MM.1S (cell line): ENCODE data around the gene GLCE.

Experiments
- DNase-seq: peaks from one replicate; pipeline ENCODE4 v3.0.0-alpha.2; 2015
- H2AFZ ChIP-seq: fragments of 300-600 bp; sonication (generic); 2 replicates; pipeline ENCODE4 v1.6.0; 2016; ENCODE audit warnings: antibody characterized with exemption, low read length
- H3F3A ChIP-seq: fragments of 300-600 bp; sonication (generic); 2 replicates; pipeline ENCODE4 v1.6.1; 2016; ENCODE audit warnings: mild to moderate bottlenecking, antibody characterized with exemption, low read length, moderate library complexity, mixed read lengths; ENCODE audit not compliant: insufficient read depth
- H3K27ac ChIP-seq: fragments of 300-600 bp; sonication (generic); 2 replicates; pipeline ENCODE4 v1.5.1; 2016; ENCODE audit warnings: mild to moderate bottlenecking, low read length
- H3K27me3 ChIP-seq: fragments of 300-600 bp; sonication (generic); replicated peaks from 2 replicates; pipeline ENCODE4 v1.6.0; 2016; ENCODE audit warnings: low read length; ENCODE audit not compliant: insufficient read depth
- H3K36me3 ChIP-seq: fragments of 300-600 bp; sonication (generic); replicated peaks from 2 replicates; pipeline ENCODE4 v1.6.1; 2016; ENCODE audit warnings: mild to moderate bottlenecking, low read length, mixed read lengths; ENCODE audit not compliant: insufficient read depth
- H3K4me1 ChIP-seq: fragments of 300-600 bp; sonication (generic); 2 replicates; pipeline ENCODE4 v1.6.1; 2016; ENCODE audit warnings: low read length, mixed read lengths
- H3K4me2 ChIP-seq: fragments of 300-600 bp; sonication (generic); 2 replicates; pipeline ENCODE4 v1.6.0; 2016; ENCODE audit warnings: low read depth, low read length
- H3K4me3 ChIP-seq: fragments of 300-600 bp; sonication (generic); 2 replicates; pipeline ENCODE4 v1.5.1; 2016; ENCODE audit warnings: low read length, mixed read lengths
- H3K79me2 ChIP-seq: fragments of 300-600 bp; sonication (generic); 2 replicates; pipeline ENCODE4 v1.6.1; 2016; ENCODE audit warnings: mixed run types, low read length, mixed read lengths
- H3K9ac ChIP-seq: fragments of 300-600 bp; sonication (generic); 2 replicates; pipeline ENCODE4 v1.6.1; 2016; ENCODE audit warnings: low read length, mixed read lengths
- H3K9me2 ChIP-seq: fragments of 300-600 bp; sonication (generic); replicated peaks from 2 replicates; pipeline ENCODE4 v1.6.1; 2016; ENCODE audit warnings: mild to moderate bottlenecking, low read length, mixed read lengths; ENCODE audit not compliant: insufficient read depth
- H3K9me3 ChIP-seq: fragments of 300-600 bp; sonication (generic); replicated peaks from 2 replicates; pipeline ENCODE4 v1.6.1; 2016; ENCODE audit warnings: mild to moderate bottlenecking, low read length, mixed read lengths; ENCODE audit not compliant: insufficient read depth
- H4K20me1 ChIP-seq: fragments of 300-600 bp; sonication (generic); 2 replicates; pipeline ENCODE4 v1.6.1; 2016; ENCODE audit warnings: mild to moderate bottlenecking, low read length, moderate library complexity, mixed read lengths; ENCODE audit not compliant: insufficient read depth
- EZH2 ChIP-seq: fragments of 300-600 bp; sonication (generic); optimal IDR thresholded peaks from 2 replicates; pipeline ENCODE3; 2017; ENCODE audit warnings: low read depth, mild to moderate bottlenecking, antibody characterized with exemption, low read length, mixed read lengths
- EZH2phosphoT487 ChIP-seq: fragments of 300-600 bp; sonication (generic); IDR thresholded peaks from 2 replicates; pipeline ENCODE4 v1.6.1; 2018; ENCODE audit warnings: antibody characterized with exemption, low read length
- TF ChIP-seq, protein P1 (sequence below): fragments of 300-600 bp; sonication (generic); IDR thresholded peaks from 2 replicates; pipeline ENCODE4 v1.5.1; 2016; ENCODE audit warnings: antibody characterized with exemption, low read length, mixed read lengths

The GLCE gene

DNA sequence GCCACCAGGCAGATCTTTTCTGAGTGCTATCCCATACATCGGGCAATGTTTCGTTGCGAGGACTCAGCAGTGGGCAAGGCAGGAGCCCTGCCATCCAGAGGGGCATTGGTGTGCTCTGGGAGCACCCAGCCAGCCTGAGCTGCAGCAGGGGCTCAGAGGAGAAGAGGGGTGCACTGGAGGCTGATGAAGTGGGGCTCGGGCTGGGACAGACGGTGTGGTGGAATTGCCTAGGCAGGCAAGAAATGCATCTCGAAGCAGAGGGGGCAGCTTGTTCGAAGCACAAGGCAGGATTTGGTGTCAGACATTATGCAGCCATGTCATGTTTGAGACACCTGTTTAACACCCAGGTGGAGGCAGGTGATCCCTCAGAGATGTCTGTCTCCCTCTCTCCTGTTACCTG, 157.6 kb downstream of the GLCE start:
- H3K79me2 ChIP-seq, result no peaks in the 10 kb centered on the region
- no peak overlapping the region for H3K4me2 ChIP-seq
- H3K36me3 ChIP-seq, result no peaks in the 10 kb centered on the region
- TF ChIP-seq EZH2, result no peak
- TF ChIP-seq EZH2phosphoT487, result no peak
- TF ChIP-seq, protein P1, sequence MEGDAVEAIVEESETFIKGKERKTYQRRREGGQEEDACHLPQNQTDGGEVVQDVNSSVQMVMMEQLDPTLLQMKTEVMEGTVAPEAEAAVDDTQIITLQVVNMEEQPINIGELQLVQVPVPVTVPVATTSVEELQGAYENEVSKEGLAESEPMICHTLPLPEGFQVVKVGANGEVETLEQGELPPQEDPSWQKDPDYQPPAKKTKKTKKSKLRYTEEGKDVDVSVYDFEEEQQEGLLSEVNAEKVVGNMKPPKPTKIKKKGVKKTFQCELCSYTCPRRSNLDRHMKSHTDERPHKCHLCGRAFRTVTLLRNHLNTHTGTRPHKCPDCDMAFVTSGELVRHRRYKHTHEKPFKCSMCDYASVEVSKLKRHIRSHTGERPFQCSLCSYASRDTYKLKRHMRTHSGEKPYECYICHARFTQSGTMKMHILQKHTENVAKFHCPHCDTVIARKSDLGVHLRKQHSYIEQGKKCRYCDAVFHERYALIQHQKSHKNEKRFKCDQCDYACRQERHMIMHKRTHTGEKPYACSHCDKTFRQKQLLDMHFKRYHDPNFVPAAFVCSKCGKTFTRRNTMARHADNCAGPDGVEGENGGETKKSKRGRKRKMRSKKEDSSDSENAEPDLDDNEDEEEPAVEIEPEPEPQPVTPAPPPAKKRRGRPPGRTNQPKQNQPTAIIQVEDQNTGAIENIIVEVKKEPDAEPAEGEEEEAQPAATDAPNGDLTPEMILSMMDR, result no peak
- no peaks in the 10 kb centered on the region for H3K9me3 ChIP-seq
- no peak overlapping the region for H3K4me3 ChIP-seq
- no peak overlapping the region for H3K9ac ChIP-seq
- no peaks in the 10 kb centered on the region for H3K9me2 ChIP-seq
- H3K27ac ChIP-seq, result no peak overlapping the region
- no peaks in the 10 kb centered on the region for H4K20me1 ChIP-seq
- no peaks in the 10 kb centered on the region for H3K27me3 ChIP-seq
- no peak for DNase-seq
- no peak overlapping the region for H2AFZ ChIP-seq
- peaks cover 12% of the 10 kb centered on the region for H3K4me1 ChIP-seq
- H3F3A ChIP-seq, result peaks cover 8% of the 10 kb centered on the region

DNA sequence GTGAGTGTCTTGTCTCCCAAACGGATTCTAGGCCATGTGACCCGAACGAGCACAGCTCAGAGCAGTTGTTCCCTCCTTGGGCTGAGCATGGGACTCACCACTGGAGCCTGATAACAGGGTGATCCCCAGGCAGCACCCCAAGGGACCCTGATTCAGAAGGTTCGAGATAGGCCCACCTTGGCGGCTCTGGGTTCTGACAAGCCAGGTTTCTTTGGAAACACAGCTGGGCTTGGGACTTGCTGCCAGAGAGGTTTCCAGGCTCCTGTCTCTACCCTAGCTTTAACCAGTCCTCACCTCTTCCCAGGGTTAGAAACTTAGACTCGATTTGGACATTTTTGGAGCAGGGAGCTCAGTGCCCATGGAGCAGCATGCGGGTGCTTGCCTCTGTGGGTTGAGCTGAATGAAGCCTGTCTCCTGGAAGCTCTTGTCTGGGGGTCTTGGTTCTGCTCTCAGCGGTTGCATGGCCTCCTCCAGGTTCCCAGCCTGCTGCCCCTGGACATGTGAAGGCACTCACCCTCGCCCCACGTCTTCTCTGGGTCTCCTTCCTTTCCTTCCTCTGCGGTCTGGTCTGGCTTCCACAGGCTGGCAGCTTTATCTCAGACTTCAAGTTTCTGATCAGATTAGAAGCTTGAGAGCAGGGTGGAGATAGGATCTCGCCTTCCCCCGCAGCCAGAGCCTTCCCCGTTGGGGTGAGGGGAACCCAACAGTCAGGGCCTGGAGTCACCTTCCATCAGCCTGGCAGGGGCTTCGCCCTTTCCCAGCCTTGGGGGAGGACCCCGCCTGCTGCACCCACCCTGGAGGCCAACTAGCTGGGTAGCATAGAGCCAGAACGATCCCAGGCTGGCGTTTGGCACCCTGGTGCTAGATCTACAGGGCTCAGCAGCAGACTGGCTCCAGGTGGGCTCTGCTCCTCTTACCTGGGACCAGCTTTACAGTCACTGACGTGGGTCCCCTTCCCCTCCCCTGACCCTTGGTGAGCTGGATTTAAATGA, 159.2 kb downstream of the GLCE start:
- no peak for DNase-seq
- no peak overlapping the region for H3K9ac ChIP-seq
- no peaks in the 10 kb centered on the region for H3K9me3 ChIP-seq
- TF ChIP-seq EZH2, result no peak
- TF ChIP-seq, protein P1, result no peak
- H3K36me3 ChIP-seq, result no peaks in the 10 kb centered on the region
- no peak overlapping the region for H3K4me3 ChIP-seq
- H3K27me3 ChIP-seq, result no peaks in the 10 kb centered on the region
- H2AFZ ChIP-seq, result no peak overlapping the region
- peaks cover 12% of the 10 kb centered on the region for H3K4me1 ChIP-seq
- H3F3A ChIP-seq, result peaks cover 8% of the 10 kb centered on the region
- H3K9me2 ChIP-seq, result no peaks in the 10 kb centered on the region
- H3K79me2 ChIP-seq, result no peaks in the 10 kb centered on the region
- H3K27ac ChIP-seq, result no peak overlapping the region
- H3K4me2 ChIP-seq, result no peak overlapping the region
- H4K20me1 ChIP-seq, result no peaks in the 10 kb centered on the region

DNA sequence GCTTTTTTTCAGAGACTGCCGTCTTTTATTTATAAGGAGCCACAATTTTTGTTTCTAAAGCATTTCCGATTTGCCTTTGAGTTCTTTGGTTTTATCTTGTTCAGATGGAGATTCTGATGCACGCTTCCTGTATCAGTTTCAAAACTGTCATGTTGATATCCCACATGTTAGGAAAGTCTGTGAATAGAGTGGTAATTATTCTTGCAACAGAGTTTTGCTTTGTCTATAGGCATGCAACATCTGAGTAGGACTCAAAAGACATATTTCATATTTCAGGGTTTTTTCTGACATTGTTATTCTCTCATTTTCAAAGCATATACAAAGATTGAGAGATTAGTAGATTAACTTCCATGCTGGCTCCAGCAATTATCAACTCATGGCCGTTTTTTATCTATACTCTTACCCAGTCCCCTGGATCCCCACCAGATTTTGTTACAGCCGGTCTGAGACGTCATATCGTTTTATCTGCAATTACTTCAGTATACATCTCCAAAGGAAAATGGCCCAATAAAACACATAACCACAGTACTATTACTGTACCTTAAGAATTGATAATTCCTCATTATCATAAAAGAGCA, 160.6 kb downstream of the GLCE start:
- no peaks in the 10 kb centered on the region for H3K9me3 ChIP-seq
- H3K9me2 ChIP-seq, result no peaks in the 10 kb centered on the region
- no peak overlapping the region for H3K9ac ChIP-seq
- TF ChIP-seq, protein P1, result no peak
- TF ChIP-seq EZH2phosphoT487 (no peak), EZH2 (no peak)
- no peaks in the 10 kb centered on the region for H3K36me3 ChIP-seq
- no peaks in the 10 kb centered on the region for H4K20me1 ChIP-seq
- H3K27me3 ChIP-seq, result no peaks in the 10 kb centered on the region
- peaks cover 12% of the 10 kb centered on the region for H3K4me1 ChIP-seq
- DNase-seq, result peak; percentile 59
- no peak overlapping the region for H2AFZ ChIP-seq
- H3F3A ChIP-seq, result peaks cover 8% of the 10 kb centered on the region
- no peaks in the 10 kb centered on the region for H3K79me2 ChIP-seq
- peak overlapping the region; percentile 29; the same call in 1 of the 2 replicates for H3K4me2 ChIP-seq
- no peak overlapping the region for H3K4me3 ChIP-seq
- peak overlapping the region; percentile 39; the same call in 1 of the 2 replicates for H3K27ac ChIP-seq
